RWPE2 (cell line): ENCODE data around the gene ARHGAP30.
"Not testable (repeated sequence)": the region's sequence is repeated elsewhere in the genome, so short reads cannot be mapped to it uniquely, and the experiment has no call there.

ENCODE experiments used
- ATAC-seq: fragments of 200-7000 bp; cut with Tn5 transposase; 3 replicates; pipeline ENCODE4 v1.9.1; 2021; ENCODE audit warnings: low read depth
- DNase-seq: peaks from one replicate; pipeline ENCODE4 v3.0.0-alpha.2; 2020; ENCODE audit warnings: low spot score
- H3K27ac ChIP-seq: fragments of 450-650 bp; 2 replicates; pipeline ENCODE4 v1.5.1; 2017; ENCODE audit warnings: mild to moderate bottlenecking; ENCODE audit not compliant: poor library complexity, severe bottlenecking
- H3K27me3 ChIP-seq: fragments of 250-450 bp; sonication (Bioruptor Pico); 2 replicates; pipeline ENCODE4 v1.5.1; 2021; ENCODE audit warnings: mild to moderate bottlenecking, moderate library complexity; ENCODE audit not compliant: insufficient read depth, poor library complexity, severe bottlenecking
- H3K36me3 ChIP-seq: fragments of 250-450 bp; sonication (Bioruptor Pico); 2 replicates; pipeline ENCODE4 v1.5.1; 2020; ENCODE audit warnings: low read depth, mild to moderate bottlenecking, moderate library complexity
- H3K4me1 ChIP-seq: fragments of 250-450 bp; sonication (Bioruptor Pico); 2 replicates; pipeline ENCODE4 v1.5.1; 2021; ENCODE audit warnings: mild to moderate bottlenecking, moderate library complexity; ENCODE audit not compliant: insufficient read depth, poor library complexity, severe bottlenecking
- H3K4me3 ChIP-seq: fragments of 250-450 bp; sonication (Bioruptor Pico); 2 replicates; pipeline ENCODE4 v1.5.1; 2021; ENCODE audit warnings: mild to moderate bottlenecking, moderate library complexity; ENCODE audit not compliant: severe bottlenecking
- H3K9me3 ChIP-seq: fragments of 250-450 bp; sonication (Bioruptor Pico); 2 replicates; pipeline ENCODE4 v1.5.1; 2021; ENCODE audit warnings: mild to moderate bottlenecking, moderate library complexity; ENCODE audit not compliant: severe bottlenecking
- TF ChIP-seq, protein P1 (sequence below): fragments of 450-650 bp; IDR thresholded peaks from one replicate; pipeline ENCODE4 v1.5.1; 2017; ENCODE audit warnings: mild to moderate bottlenecking, moderate library complexity; ENCODE audit not compliant: poor library complexity, severe bottlenecking

The ARHGAP30 gene

DNA sequence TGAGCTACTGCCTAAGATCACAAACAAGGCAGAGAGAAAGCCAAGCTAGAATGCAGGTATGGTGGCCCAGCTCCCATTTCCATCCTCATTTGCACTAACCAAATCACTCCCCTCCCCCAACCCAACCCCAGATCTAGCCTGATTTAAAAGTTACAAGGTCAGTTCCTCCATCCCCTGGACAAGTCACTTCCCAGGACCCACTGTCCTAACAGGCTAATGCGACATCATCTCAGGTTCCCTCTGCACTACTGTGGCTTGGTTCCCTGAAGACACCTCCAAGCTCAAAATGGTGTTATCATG is 51.1 kb downstream of the ARHGAP30 start:
- peaks cover 52% of the 10 kb centered on the region for H3K4me1 ChIP-seq
- H3K36me3 ChIP-seq, result peaks cover 21% of the 10 kb centered on the region
- DNase-seq (no peak), ATAC-seq (no peak)
- H3K27me3 ChIP-seq, result no peaks in the 10 kb centered on the region
- H3K4me3 ChIP-seq, result peak overlapping the region; percentile 73
- H3K9me3 ChIP-seq, result no peaks in the 10 kb centered on the region
- TF ChIP-seq, protein P1, sequence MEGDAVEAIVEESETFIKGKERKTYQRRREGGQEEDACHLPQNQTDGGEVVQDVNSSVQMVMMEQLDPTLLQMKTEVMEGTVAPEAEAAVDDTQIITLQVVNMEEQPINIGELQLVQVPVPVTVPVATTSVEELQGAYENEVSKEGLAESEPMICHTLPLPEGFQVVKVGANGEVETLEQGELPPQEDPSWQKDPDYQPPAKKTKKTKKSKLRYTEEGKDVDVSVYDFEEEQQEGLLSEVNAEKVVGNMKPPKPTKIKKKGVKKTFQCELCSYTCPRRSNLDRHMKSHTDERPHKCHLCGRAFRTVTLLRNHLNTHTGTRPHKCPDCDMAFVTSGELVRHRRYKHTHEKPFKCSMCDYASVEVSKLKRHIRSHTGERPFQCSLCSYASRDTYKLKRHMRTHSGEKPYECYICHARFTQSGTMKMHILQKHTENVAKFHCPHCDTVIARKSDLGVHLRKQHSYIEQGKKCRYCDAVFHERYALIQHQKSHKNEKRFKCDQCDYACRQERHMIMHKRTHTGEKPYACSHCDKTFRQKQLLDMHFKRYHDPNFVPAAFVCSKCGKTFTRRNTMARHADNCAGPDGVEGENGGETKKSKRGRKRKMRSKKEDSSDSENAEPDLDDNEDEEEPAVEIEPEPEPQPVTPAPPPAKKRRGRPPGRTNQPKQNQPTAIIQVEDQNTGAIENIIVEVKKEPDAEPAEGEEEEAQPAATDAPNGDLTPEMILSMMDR, result no peak
- peak overlapping the region; percentile 89 for H3K27ac ChIP-seq

DNA sequence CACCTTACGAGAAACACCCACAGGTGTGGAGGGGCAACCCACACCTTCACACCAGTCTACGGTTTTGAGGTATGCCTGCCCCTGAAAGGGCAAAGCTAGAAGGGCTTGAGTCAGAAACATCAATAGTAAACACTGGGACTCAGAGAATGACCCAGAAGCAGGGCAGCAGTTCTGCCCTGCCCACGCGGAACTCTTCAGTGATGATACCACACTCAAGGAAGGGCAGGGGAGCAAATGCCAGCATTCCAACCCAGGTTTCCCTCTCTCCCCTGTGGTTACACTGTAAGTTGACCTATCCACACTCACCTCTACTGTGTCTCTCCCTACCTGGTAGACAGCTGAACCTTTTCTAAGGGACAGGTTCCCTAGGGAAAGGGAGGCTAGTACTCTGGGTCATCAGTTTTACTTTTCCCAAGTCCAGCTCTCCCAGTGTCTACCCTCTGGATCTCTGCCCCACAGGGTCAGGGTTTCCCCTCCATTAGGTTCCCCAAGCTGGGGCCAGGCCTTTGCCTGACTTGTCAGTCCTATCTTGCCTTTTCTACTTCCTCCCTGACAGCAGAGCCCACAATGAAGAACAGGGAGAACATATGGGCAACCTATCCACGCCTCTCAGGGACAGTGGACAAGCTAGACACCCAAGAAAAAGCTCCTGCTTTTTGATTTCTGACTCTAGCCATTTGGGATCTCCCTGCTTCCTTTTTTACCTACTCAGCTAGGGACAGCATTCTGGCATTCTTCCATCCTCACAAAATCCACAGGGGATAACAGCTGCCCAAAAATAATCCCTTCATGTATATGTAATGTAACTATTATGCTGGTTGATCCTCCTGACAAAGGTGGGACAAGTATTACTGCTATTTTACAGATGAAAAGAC is 51.7 kb downstream of the ARHGAP30 start:
- Histone ChIP-seq H3K4me1 (peaks cover 58% of the 10 kb centered on the region), H3K9me3 (no peaks in the 10 kb centered on the region), H3K27ac (peak overlapping the region; percentile 89), H3K4me3 (no peak overlapping the region), H3K27me3 (no peaks in the 10 kb centered on the region), H3K36me3 (peaks cover 26% of the 10 kb centered on the region)
- ATAC-seq (no peak), DNase-seq (no peak)
- TF ChIP-seq, protein P1, result no peak

DNA sequence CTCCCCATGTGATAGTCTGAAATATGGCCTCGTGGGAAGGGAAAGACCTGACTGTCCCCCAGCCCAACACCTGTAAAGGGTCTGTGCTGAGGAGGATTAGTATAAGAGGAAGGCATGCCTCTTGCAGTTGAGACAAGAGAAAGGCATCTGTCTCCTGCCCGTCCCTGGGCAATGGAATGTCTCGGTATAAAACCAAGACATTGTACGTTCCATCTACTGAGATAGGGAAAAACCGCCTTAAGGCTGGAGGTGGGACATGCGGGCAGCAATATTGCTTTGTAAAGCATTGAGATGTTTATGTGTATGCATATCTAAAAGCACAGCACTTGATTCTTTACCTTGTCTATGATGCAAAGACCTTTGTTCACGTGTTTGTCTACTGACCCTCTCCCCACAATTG is 52.5 kb downstream of the ARHGAP30 start:
- H3K4me3 ChIP-seq, H3K9me3 ChIP-seq, ATAC-seq, H3K27me3 ChIP-seq, DNase-seq: not testable (repeated sequence)
- H3K4me1 ChIP-seq, result peaks cover 58% of the 10 kb centered on the region
- H3K36me3 ChIP-seq, result peaks cover 27% of the 10 kb centered on the region
- peak overlapping the region; percentile 89 for H3K27ac ChIP-seq

DNA sequence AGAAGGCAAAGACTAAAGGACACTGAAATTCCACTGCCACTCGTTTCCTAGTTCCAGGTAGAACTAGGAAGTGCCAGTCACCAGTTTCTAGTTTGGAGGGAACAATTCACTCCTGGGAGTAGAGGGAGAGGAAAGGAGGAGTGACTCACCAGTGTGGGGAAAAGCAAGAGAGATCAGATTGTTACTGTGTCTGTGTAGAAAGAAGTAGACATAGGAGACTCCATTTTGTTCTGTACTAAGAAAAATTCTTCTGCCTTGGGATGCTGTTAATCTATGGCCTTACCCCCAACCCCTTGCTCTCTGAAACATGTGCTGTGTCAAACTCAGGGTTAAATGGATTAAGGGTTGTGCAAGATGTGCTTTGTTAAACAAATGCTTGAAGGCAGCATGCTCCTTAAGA is 53.0 kb downstream of the ARHGAP30 start:
- not testable (repeated sequence) for DNase-seq, H3K4me3 ChIP-seq, H3K9me3 ChIP-seq, H3K27me3 ChIP-seq, ATAC-seq
- Histone ChIP-seq H3K36me3 (peaks cover 32% of the 10 kb centered on the region), H3K4me1 (peaks cover 53% of the 10 kb centered on the region), H3K27ac (peak overlapping the region; percentile 89)

DNA sequence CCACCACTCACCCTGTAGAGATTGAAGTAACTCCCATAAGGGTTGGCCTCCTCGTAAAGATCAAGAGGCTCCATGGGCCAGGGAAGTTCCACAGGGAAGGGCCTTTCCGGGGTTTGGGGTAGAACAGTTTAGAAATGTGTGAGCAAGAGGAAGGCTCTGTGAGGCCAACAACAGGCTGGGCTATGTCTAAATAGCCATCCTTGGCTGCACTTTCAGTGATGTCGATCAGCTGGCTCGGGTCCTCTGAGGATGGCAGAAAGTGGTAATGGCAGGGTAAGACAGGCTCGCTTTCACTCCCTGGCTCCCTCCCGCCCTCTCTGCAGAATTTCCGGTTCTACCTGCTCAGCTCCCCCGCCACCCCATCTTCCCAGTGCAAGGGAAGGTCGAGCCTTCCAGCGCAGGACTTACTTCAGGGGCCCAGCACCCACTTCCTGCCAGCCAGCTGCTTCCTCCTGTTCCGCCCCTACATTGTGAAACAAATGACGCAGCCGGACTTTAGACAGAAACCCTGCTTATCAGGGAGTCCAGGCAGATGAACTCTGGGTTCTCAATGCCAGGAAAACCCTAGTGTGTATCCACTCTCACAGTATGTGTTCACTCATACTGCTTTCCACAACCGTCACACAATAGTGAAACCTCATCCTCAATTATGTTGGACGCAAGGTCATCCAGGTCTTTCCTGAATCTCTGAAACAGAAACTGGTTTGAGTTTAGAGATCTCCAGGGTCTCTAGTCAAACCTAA is 56.0 kb downstream of the ARHGAP30 start:
- peak overlapping the region; percentile 89 for H3K27ac ChIP-seq
- H3K4me3 ChIP-seq, result no peak overlapping the region
- H3K27me3 ChIP-seq, result no peaks in the 10 kb centered on the region
- H3K4me1 ChIP-seq, result peaks cover 45% of the 10 kb centered on the region
- ATAC-seq (peak; percentile 92), DNase-seq (peak; percentile 95)
- TF ChIP-seq, protein P1, result no peak
- H3K9me3 ChIP-seq, result no peaks in the 10 kb centered on the region
- H3K36me3 ChIP-seq, result peaks cover 40% of the 10 kb centered on the region
